GM18498 (cell line): ENCODE data around the gene CLNK.

Source experiments
- ATAC-seq: cut with Tn5 transposase; IDR thresholded peaks from one replicate; pipeline ENCODE4 v1.9.1; 2021; ENCODE audit warnings: mild to moderate bottlenecking, moderate library complexity; ENCODE audit not compliant: unreplicated experiment

Gene CLNK

GRCh38 chr4:10526429-10527222 lies 157.9 kb downstream of the CLNK start:
- no peak for ATAC-seq

- no peak for ATAC-seq
Observed at GRCh38 chr4:10524196-10524833, 160.3 kb downstream of the CLNK start.

GRCh38 chr4:10521424-10521823 lies 163.1 kb downstream of the CLNK start:
- no peak for ATAC-seq

GRCh38 chr4:10509733-10510132 lies 174.8 kb downstream of the CLNK start:
- ATAC-seq: no peak

- ATAC-seq: no peak
Observed at GRCh38 chr4:10506077-10506476, 178.5 kb downstream of the CLNK start.

- no peak for ATAC-seq
Observed at GRCh38 chr4:10504570-10505179, 179.9 kb downstream of the CLNK start.

- ATAC-seq: no peak
Observed at GRCh38 chr4:10502717-10503116, 181.9 kb downstream of the CLNK start.

GRCh38 chr4:10500776-10501175 lies 183.8 kb downstream of the CLNK start:
- ATAC-seq: no peak

- no peak for ATAC-seq
Observed at GRCh38 chr4:10496200-10496599, 188.4 kb downstream of the CLNK start.

- no peak for ATAC-seq
Observed at GRCh38 chr4:10495651-10496050, 188.9 kb downstream of the CLNK start.

- no peak for ATAC-seq
Observed at GRCh38 chr4:10492464-10492863, 192.1 kb downstream of the CLNK start.

- ATAC-seq: no peak
Observed at GRCh38 chr4:10491401-10491800, 193.2 kb downstream of the CLNK start.

GRCh38 chr4:10490996-10491395 lies 193.6 kb downstream of the CLNK start:
- no peak for ATAC-seq

GRCh38 chr4:10482913-10483312 lies 201.7 kb downstream of the CLNK start:
- ATAC-seq: no peak

- no peak for ATAC-seq
Observed at GRCh38 chr4:10480616-10481015, 204.0 kb downstream of the CLNK start.

GRCh38 chr4:10478621-10479020 lies 205.9 kb downstream of the CLNK start:
- ATAC-seq: no peak

GRCh38 chr4:10470505-10470904 lies 214.1 kb downstream of the CLNK start:
- no peak for ATAC-seq

- ATAC-seq: no peak
Observed at GRCh38 chr4:10466161-10466560, 218.4 kb downstream of the CLNK start.

GRCh38 chr4:10462876-10463275 lies 221.7 kb downstream of the CLNK start:
- ATAC-seq: no peak

GRCh38 chr4:10461850-10462400 lies 222.6 kb downstream of the CLNK start:
- ATAC-seq: no peak

GRCh38 chr4:10461091-10461849 lies 223.3 kb downstream of the CLNK start:
- ATAC-seq: peak; percentile 70
